ENCODE data around the gene RNF180.

RNF180 gene

DNA sequence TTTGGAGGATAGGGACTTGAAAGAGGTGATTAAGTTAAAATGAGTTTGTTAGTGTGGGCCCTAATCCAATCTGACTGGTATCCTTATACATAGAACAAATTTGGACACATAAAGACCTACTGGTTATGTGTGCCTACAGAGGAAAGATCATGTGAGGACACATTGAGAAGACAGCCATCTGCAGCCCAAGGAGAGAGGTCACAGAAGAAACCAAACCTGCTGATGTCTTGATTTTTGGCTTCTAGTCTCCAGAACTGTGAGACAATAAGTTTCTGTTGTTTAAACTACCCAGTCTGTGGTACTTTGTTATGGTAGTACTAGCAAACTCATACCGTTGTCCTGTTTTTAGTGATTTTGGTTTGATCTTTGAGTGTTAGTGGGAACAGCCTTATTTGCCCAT lies 18.3 kb downstream of the RNF180 start:
- DNase-seq (ENCODE audit: low read depth) = no peak
- TF ChIP-seq POLR2A (IDR thresholded peaks at IDR 0.05; ENCODE audit: extremely low read depth, insufficient read length) (no peak), MYC (IDR thresholded peaks at IDR 0.05; ENCODE audit: low read depth, low read length) (no peak)
- TF ChIP-seq, protein P1, sequence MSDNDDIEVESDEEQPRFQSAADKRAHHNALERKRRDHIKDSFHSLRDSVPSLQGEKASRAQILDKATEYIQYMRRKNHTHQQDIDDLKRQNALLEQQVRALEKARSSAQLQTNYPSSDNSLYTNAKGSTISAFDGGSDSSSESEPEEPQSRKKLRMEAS (IDR thresholded peaks at IDR 0.05; ENCODE audit: low read depth, low read length) = no peak
- TF ChIP-seq, protein P2, sequence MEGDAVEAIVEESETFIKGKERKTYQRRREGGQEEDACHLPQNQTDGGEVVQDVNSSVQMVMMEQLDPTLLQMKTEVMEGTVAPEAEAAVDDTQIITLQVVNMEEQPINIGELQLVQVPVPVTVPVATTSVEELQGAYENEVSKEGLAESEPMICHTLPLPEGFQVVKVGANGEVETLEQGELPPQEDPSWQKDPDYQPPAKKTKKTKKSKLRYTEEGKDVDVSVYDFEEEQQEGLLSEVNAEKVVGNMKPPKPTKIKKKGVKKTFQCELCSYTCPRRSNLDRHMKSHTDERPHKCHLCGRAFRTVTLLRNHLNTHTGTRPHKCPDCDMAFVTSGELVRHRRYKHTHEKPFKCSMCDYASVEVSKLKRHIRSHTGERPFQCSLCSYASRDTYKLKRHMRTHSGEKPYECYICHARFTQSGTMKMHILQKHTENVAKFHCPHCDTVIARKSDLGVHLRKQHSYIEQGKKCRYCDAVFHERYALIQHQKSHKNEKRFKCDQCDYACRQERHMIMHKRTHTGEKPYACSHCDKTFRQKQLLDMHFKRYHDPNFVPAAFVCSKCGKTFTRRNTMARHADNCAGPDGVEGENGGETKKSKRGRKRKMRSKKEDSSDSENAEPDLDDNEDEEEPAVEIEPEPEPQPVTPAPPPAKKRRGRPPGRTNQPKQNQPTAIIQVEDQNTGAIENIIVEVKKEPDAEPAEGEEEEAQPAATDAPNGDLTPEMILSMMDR (IDR thresholded peaks at IDR 0.05; ENCODE audit: low read depth, low read length) = no peak
- H3K4me3 ChIP-seq (ENCODE audit: low read depth, low read length) = no peak overlapping the region

DNA sequence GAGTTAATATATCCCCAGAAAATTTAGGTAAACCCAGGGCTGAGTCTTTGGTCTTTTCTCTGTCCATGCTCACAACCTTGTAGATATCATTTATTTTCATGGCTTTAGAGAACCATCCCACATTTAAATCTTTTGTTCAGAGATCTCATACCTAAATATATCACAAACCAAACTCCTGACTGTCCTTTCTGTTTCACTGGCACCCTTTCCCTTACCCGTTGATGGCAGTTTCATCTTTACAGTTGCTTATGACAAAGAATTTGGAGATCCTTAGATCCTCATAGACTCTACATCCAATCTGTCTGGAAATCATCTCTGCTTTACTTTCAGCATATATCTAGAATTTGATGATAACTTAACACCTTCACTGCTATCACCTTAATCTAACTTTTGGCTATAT lies 19.2 kb downstream of the RNF180 start:
- TF ChIP-seq POLR2A (IDR thresholded peaks at IDR 0.05; ENCODE audit: extremely low read depth, insufficient read length) (no peak), MYC (IDR thresholded peaks at IDR 0.05; ENCODE audit: low read depth, low read length) (no peak)
- TF ChIP-seq, protein P2 (IDR thresholded peaks at IDR 0.05; ENCODE audit: low read depth, low read length) = no peak
- TF ChIP-seq, protein P1 (IDR thresholded peaks at IDR 0.05; ENCODE audit: low read depth, low read length) = no peak
- H3K4me3 ChIP-seq (ENCODE audit: low read depth, low read length) = no peak overlapping the region
- no peak for DNase-seq (ENCODE audit: low read depth)

DNA sequence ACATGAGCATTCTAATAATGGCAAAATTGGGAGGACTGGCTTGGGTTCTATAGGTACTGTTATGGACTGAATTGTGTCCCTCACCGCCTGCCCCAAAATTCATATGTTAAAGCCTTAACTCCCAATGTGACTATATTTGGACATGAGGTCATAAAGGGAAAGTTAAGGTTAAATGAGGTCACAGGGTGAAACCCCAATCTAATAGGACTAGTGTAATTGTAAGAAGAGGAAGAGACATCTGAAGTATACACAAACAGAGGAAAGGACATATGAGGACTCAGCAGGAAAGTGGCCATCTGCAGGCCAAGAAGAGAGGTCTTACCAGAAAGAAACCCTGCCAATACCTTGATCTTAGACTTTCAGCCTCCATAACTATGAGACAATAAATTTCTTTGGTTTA lies 23.1 kb downstream of the RNF180 start:
- no peak for DNase-seq (ENCODE audit: low read depth)

DNA sequence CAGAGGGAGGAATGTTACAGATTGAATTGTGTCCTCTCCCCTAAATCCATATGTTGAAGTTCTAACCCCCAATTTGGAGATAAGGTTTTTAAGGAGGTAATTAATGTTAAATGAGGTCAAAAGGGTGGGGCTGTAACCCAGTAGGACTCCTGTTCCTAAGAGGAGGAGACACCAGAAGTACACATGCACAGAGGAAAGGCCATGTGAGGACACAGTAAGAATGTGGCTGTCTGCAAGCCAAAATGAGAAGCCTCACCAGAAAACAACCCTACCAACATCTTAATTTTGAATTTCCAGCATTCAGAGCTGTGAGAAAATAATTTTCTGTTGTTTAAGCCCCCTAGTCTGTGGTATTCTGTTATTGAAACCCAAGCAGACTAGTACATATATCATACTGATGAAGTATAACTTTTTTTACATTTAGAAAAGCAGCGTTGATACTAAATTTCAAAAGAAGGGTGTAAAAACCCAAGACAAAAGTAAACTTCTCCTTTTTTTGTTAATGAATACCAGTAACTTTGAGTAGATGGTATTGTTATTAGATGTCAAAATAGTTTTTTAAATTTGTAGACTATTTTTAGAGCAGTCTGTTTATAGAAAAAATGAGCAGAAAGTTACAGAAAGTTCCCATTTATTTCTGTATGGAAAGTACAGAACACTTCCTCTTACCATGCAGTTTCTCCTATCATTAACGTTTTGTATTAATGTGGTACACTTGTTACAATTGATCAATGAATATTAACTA lies 25.1 kb downstream of the RNF180 start:
- DNase-seq (ENCODE audit: low read depth) = no peak
- H3K4me3 ChIP-seq (ENCODE audit: low read depth, low read length) = no peak overlapping the region

More for the DNA sequence above, 23.1 kb downstream of the RNF180 start:
- no peak overlapping the region for H3K4me3 ChIP-seq (ENCODE audit: low read depth, low read length)
- TF ChIP-seq POLR2A (IDR thresholded peaks at IDR 0.05; ENCODE audit: extremely low read depth, insufficient read length) (no peak), MYC (IDR thresholded peaks at IDR 0.05; ENCODE audit: low read depth, low read length) (no peak)
- TF ChIP-seq, protein P2 (IDR thresholded peaks at IDR 0.05; ENCODE audit: low read depth, low read length) = no peak
- TF ChIP-seq, protein P1 (IDR thresholded peaks at IDR 0.05; ENCODE audit: low read depth, low read length) = no peak

DNA sequence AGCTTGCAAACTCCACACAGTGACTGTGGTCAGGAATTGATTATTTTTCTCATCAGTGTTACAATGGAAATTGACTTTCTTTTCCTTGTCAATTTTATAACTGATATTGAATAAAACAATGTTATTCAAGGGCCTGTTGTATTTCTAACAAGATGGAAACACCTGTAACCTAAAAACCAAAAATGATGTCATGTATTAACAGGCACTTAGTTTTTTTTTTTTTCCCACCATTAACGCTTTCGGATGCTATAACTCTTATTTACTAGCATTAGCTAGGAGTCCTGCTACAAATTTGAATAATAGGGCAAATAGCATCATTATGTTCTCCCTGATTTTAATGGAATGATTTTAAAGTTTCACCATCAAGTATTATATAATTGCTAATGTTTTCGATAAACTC lies 30.3 kb downstream of the RNF180 start:
- H3K4me3 ChIP-seq (ENCODE audit: low read depth, low read length) = no peak overlapping the region
- no peak for DNase-seq (ENCODE audit: low read depth)
- TF ChIP-seq, protein P1 (IDR thresholded peaks at IDR 0.05; ENCODE audit: low read depth, low read length) = no peak
- no peak for TF ChIP-seq MYC (IDR thresholded peaks at IDR 0.05; ENCODE audit: low read depth, low read length)
- TF ChIP-seq POLR2A (IDR thresholded peaks at IDR 0.05; ENCODE audit: extremely low read depth, insufficient read length) = no peak
- TF ChIP-seq, protein P2 (IDR thresholded peaks at IDR 0.05; ENCODE audit: low read depth, low read length) = no peak

More for the DNA sequence above, 25.1 kb downstream of the RNF180 start:
- TF ChIP-seq, protein P2 (IDR thresholded peaks at IDR 0.05; ENCODE audit: low read depth, low read length) = no peak
- no peak for TF ChIP-seq POLR2A (IDR thresholded peaks at IDR 0.05; ENCODE audit: extremely low read depth, insufficient read length)
- no peak for TF ChIP-seq MYC (IDR thresholded peaks at IDR 0.05; ENCODE audit: low read depth, low read length)
- TF ChIP-seq, protein P1 (IDR thresholded peaks at IDR 0.05; ENCODE audit: low read depth, low read length) = no peak

Measured in NB4 (cell line).